HL-60 (cell line): ENCODE results near the gene KLHDC3.

Source experiments
- POLR2AphosphoS5 ChIP-seq: IDR thresholded peaks from 2 replicates; pipeline ENCODE4 v1.6.1; 2012; ENCODE audit warnings: low read depth
- REST ChIP-seq: IDR thresholded peaks from 2 replicates; pipeline ENCODE4 v1.6.1; 2012; ENCODE audit warnings: low read depth; ENCODE audit not compliant: insufficient replicate concordance
- SPI1 ChIP-seq: IDR thresholded peaks from 2 replicates; pipeline ENCODE4 v1.6.1; 2012; ENCODE audit warnings: low read depth, mild to moderate bottlenecking, borderline replicate concordance
- TF ChIP-seq, protein P1 (sequence below): IDR thresholded peaks from one replicate; pipeline ENCODE4 v1.5.1; 2011; ENCODE audit warnings: low read length, control low read depth, inconsistent platforms; ENCODE audit not compliant: insufficient read depth

DNA sequence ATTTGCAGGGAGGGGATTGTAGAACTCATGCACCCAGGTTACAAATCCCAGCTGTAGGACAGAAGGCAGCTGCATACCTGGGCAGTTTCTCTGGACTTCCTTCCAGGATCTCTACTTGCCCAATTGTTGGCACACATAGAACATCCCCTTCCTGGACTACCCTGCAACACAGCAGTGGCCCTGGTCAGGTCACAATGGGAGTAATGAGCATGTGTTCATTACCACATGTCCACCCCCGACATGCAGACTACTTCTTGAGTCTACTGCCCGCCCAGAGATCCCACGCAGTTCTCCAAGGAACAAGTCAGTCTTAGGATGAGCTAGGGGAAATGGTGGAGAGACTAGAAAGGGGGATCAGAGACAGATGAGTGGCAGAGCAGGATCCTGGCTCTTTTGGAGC is 40.1 kb upstream of the KLHDC3 start:
- TF ChIP-seq, protein P1, sequence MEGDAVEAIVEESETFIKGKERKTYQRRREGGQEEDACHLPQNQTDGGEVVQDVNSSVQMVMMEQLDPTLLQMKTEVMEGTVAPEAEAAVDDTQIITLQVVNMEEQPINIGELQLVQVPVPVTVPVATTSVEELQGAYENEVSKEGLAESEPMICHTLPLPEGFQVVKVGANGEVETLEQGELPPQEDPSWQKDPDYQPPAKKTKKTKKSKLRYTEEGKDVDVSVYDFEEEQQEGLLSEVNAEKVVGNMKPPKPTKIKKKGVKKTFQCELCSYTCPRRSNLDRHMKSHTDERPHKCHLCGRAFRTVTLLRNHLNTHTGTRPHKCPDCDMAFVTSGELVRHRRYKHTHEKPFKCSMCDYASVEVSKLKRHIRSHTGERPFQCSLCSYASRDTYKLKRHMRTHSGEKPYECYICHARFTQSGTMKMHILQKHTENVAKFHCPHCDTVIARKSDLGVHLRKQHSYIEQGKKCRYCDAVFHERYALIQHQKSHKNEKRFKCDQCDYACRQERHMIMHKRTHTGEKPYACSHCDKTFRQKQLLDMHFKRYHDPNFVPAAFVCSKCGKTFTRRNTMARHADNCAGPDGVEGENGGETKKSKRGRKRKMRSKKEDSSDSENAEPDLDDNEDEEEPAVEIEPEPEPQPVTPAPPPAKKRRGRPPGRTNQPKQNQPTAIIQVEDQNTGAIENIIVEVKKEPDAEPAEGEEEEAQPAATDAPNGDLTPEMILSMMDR: no peak
- no peak for TF ChIP-seq REST
- TF ChIP-seq SPI1: no peak
- no peak for TF ChIP-seq POLR2AphosphoS5
